ENCODE measurements around the gene SPAAR.
A peak's percentile ranks its signal among the peaks of the same experiment; 100 is the strongest.
"Not testable (repeated sequence)": the region's sequence is repeated elsewhere in the genome, so short reads cannot be mapped to it uniquely, and the experiment has no call there.

The SPAAR gene, protein sequence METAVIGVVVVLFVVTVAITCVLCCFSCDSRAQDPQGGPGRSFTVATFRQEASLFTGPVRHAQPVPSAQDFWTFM

GRCh38 chr9:35909274-35909673 lies at the start of gene SPAAR:
Gene SPAAR, plus strand, starts transcription at chr9:35909490. Its CDS starts 974 bp downstream, at chr9:35910464.
- no peak for DNase-seq

GRCh38 chr9:35859990-35860339 lies 49.3 kb upstream of the SPAAR start:
- no peak for DNase-seq

GRCh38 chr9:35861161-35861897 lies 48.0 kb upstream of the SPAAR start:
- no peak for DNase-seq

DNA sequence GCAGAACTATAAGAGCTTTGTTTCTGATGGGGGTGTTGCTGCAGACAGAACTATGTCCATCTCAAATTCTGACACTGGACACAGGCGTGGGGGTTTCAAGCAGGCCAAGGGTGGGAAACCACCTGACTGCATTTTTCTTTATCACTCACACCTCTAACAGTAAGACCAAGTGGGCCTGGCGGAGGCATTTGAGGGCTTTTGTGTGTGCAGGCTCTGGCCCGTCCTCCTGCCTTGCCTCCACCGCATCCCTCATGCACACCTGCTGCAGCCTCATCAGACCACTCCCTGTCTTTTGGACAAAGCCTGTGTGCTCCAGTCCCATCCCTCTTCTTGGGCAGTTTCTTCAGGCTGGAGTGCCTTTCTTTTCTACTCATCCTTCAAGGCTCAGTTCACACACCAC lies 47.0 kb upstream of the SPAAR start:
- DNase-seq = no peak

DNA sequence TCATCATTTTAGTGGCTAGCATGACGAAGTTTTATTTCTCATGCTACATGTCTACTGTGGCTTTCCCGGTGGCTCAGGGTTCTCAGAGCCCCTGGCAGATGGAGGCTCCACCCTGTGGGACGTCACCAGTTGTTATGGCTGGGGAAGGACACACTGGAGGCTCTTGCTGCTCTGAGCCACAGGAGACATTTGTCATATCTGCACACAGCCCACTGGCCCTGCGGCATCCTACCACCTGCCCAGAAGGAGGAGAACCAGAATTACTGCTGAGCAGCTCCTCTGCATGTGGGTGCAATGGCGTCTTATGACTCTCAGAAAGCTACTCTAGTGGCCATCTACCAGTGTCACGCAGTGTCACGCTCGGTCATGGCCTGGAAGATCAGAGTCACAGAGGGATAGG lies 45.7 kb upstream of the SPAAR start:
- no peak for DNase-seq

DNA sequence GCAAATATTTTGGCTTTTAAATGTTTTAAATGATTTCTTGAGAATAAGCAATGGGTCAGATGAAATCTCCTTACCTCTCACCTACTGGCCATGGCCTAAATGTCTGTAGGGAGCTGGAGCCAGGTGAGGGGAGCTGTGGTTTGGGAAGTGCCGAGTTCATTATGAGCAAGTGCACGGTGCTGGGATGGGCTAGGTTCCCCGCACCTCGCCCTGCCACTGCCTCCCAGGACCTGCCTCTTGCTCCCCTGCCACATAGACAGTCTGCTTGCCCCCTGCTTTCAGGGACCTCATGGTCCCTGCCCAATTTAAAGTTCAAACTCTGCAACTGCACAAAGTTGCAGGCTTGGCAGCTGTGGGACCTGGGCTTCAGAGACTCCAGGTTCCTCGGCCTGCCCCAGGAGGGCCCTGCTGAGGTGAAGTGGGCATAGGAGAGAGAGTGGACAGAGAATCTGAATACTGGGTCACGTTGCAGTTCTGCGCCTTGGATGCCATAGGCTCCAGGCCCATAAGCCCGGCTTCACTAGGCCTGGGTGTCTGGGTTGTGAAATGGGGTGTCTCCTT lies 44.5 kb upstream of the SPAAR start:
- DNase-seq = no peak

GRCh38 chr9:35867538-35867937 lies 41.8 kb upstream of the SPAAR start:
- no peak for DNase-seq

DNA sequence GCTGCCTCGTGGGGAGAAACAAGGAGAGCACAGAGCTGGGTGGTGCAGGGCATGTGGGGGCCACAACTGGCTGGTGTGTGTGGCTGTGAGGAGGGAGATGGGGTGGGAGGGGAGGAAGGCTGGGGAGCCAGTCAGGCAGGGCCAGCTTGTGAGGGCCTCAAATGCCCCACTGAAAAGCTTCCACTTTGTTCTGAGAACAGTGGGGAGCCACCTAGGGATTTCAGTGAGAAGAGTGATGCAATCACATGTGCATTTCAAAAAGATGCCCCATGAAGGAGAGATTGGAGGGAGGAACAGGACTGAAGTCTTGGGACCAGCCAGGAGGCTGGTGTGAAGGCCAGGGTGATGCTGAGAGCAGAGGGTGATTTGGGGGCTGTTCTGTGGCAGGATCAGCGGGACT lies 40.4 kb upstream of the SPAAR start:
- no peak for DNase-seq

- no peak for DNase-seq
Measured at GRCh38 chr9:35869621-35870216, 39.6 kb upstream of the SPAAR start.

DNA sequence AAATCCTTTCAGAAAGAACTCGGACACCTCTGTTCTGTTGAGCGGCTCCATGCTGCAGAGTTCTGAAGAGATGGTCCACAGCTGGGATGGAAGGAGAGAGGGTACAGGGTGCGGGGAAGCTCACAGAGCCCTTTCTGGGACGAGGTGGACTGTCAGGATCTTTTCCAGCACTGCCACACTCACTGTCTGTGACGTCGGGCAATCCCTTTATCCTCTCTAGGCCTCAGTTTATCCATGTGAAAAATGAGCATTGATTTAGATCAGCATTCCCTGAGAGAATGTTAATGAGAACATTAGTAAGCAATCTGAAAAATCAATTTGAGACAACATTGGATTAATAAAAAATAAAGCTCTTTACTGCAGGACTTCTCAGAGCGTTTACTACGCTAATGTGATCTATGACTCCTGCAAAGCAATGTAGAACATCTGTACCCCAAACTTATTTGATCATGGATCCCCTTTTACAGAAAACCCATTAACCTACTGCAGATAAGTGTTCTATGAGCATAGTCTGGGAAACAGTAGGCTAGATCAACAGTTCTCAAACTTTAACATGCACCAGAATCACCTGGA lies 38.9 kb upstream of the SPAAR start, which contains the start of gene OR13J1:
TSS of gene OR13J1 (minus strand) at position 51 of the 573 bp plus-strand sequence. CDS start at position 51, 0 bp downstream.
- no peak for DNase-seq

DNA sequence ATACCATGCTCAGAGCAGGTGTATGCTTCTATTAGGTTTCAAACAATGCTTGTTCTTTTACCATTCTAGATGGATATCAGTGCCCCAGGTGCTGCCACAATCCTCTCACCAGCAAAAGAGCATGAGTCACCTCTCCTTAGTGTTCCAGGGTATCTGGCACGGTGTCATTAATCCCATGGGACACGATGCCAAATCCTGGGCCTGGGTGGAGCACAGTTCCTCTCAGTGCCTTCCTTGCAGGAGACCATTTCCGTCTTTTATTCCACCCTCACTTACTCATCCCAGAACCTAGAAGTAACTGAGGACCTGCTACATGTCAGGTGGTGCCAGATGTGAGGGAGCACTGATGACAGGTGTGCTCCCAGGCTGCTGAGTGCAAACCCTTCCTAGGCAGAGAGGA lies 37.7 kb upstream of the SPAAR start:
- DNase-seq = no peak

DNA sequence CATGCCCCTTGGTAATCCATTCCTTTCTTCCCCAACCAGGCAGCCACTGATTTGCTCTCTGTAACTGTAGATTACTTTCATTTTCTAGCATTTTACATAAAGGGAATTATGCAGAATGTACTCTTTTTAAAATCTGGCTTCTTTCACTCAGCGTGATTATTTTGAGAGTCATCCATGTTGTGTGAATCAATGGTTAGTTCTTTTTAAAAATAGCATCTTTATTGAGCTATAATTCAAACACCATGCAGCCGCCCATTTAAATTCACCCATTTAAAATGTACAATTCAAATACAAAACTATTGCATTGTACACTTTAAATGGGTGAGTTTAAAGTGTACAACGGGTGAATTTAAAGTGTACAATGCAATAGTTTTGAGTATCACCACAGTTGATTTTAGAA lies 36.8 kb upstream of the SPAAR start:
- DNase-seq = no peak

- DNase-seq = peak; percentile 66
Measured at GRCh38 chr9:35882263-35882848, 26.9 kb upstream of the SPAAR start.

- no peak for DNase-seq
Measured at GRCh38 chr9:35882996-35883395, 26.3 kb upstream of the SPAAR start.

- not testable (repeated sequence) for DNase-seq
Measured at GRCh38 chr9:35884908-35885307, 24.4 kb upstream of the SPAAR start.

DNA sequence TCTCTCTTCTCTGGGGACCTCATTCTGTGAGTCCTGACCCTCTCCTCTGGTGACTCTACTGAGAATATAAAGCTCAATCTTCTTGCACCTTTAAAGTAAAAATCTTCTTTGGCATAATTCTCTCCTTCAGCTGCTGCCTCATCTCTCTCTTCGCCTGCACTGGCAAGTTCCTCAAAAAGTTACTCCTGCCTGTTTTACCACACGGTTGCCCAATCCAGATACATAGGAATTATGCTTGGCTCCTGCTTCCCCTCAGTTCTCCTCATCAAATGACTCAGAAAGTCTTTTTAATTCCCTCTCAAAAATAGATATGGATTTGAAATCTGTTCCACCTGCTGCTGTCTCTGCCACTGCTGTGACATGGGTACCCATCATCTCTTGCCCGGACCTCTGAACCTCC lies 17.6 kb upstream of the SPAAR start:
- DNase-seq = no peak

DNA sequence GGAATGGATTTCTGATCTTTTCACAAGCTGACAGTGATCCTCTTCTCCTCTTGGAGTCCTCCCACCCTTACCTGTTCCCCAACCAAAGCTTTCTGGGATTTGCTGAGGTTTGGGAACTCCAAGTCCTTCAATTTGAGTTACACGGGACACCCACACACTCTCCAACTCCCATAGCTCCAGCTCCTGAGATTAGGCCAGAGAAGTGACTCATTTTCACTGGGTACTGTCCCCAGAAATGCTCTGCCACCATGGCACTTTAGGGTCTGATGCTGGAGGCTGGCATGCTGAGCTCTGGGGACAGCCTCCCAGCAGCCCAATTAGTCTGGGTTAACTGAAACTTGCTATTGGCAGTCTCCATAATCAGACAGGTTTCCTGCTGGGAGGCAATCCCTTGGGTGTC lies 17.2 kb upstream of the SPAAR start:
- no peak for DNase-seq

- DNase-seq = no peak
Measured at GRCh38 chr9:35896570-35896969, 12.7 kb upstream of the SPAAR start.

DNA sequence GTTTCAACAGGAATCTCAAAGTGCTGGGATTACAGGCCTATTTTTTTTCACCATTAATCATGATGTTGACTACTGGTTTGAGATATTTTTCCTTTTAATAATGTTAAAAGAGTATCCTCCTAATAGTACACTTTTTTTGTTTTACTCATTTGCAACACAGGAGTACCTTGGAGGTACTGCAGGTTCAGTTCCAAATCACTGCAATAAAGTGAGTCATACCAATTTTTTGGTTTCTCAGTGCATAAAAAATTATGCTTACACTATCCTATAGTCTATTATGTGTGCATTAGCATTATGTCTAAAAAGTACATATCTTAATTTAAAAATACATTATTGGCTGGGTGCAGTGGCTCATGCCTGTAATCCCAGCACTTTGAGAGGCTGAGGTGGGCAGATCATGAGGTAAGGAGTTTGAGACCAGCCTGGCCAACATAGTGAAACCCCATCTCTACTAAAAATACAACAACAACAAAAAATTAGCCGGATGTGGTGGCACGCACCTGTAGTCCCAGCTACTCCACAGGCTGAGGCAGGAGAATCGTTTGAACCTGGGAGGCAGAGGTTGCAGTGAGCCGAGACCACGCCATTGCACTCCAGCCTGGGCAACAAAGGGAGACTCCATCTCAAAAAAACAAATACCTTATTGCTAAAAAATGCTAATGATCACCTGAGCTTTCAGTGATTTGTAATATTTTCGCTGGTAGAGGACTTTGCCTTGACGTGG lies 11.8 kb upstream of the SPAAR start:
- not testable (repeated sequence) for DNase-seq

GRCh38 chr9:35898337-35898736 lies 11.0 kb upstream of the SPAAR start:
- no peak for DNase-seq

DNA sequence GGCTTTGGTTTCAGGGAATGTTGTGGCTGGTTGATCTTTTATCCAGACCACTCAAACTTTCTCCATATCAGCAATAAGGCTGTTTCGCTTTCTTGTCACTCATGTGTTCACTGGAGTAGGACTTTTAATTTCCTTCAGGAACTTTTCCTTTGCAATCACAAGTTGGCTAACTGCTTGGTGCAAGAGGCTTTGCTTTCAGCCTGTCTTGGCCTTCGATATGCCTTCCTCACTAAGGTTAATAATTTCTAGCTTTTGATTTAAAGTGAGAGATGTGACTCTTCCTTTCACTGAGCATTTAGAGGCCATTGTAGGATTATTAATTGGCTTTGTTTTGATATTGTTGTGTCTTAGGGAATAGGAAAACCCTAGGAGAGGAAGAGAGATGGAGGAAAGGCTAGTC lies 10.3 kb upstream of the SPAAR start:
- no peak for DNase-seq

DNA sequence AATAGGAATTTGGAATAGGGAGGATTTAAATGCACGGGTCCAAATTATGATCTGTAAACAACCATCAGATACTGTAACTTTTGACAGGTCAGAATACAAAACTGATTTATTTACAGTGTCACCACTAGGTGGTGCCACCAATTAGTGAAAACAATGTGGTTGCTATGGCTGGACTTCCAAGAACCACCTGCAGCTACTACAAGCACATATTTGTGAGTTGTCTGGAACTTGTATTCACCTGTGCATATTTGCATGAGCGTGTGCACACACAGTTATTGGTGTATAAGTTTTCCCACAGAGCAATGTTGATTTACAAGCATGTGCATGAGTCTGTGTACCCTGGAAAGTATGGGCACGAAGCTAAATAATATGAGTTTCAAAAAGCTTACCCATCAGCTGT lies 6.2 kb upstream of the SPAAR start:
- peak; percentile 65 for DNase-seq

GRCh38 chr9:35904338-35904737 lies 5.0 kb upstream of the SPAAR start:
- no peak for DNase-seq

Data from hematopoietic multipotent progenitor cell treated with erythropoietin and hydrocortisone succinate and interleukin-3 and kit ligand, for 8 days (in vitro differentiated cells).